CD4-positive, CD25-positive, alpha-beta regulatory T cell (primary cell): ENCODE measurements around the gene MVB12B. TPM values are rescaled to one million over a fixed set of nuclear protein-coding genes. Genes with fewer than 3 reads are reported as not detected.

Source experiments
- ATAC-seq, 2 donors: fragments of 150-1000 bp; cut with Tn5 transposase; one replicate each; pipeline ENCODE4 v1.10.0; 2021; ENCODE audit warnings: low read depth in 2 of 2, moderate number of reproducible peaks in 2 of 2, moderate library complexity in 1 of 2
- DNase-seq, 3 donors: peaks; one replicate each; pipeline versions ENCODE4 v3.0.0 to v3.0.0-alpha.2; 2012 to 2022; ENCODE audit warnings: mixed read lengths in 1 of 3
- H3K27ac ChIP-seq: one replicate; pipeline ENCODE4 v1.7.0; 2013; ENCODE audit warnings: mild to moderate bottlenecking, low read length; ENCODE audit not compliant: insufficient read depth, poor library complexity, severe bottlenecking
- H3K27me3 ChIP-seq: one replicate; pipeline ENCODE4 v1.7.0; 2013; ENCODE audit warnings: low read length; ENCODE audit not compliant: control insufficient read depth, insufficient read depth
- H3K36me3 ChIP-seq: one replicate; pipeline ENCODE4 v1.7.0; 2013; ENCODE audit warnings: mild to moderate bottlenecking, low read length, moderate library complexity; ENCODE audit not compliant: control insufficient read depth, insufficient read depth
- H3K4me1 ChIP-seq: 2 replicates; pipeline ENCODE4 v1.7.0; 2013; ENCODE audit warnings: mild to moderate bottlenecking, low read length; ENCODE audit not compliant: insufficient read depth, control insufficient read depth, poor library complexity, severe bottlenecking
- H3K4me3 ChIP-seq: one replicate; pipeline ENCODE4 v1.7.0; 2013; ENCODE audit warnings: low read depth, mild to moderate bottlenecking, low read length, moderate library complexity
- H3K9me3 ChIP-seq, 2 experiments: 1 replicate in 1 of 2; 2 replicates in 1 of 2; pipeline ENCODE4 v1.7.0; 2013; ENCODE audit warnings: low read length in 2 of 2, mild to moderate bottlenecking in 1 of 2, moderate library complexity in 1 of 2; ENCODE audit not compliant: control insufficient read depth in 2 of 2
- H3K27ac Mint-ChIP-seq, 3 donors: one replicate each; pipeline ENCODE4 v1.8.0; 2020 to 2022; ENCODE audit warnings: mild to moderate bottlenecking in 3 of 3, mixed read lengths in 3 of 3, moderate library complexity in 2 of 3
- H3K27me3 Mint-ChIP-seq: one replicate; pipeline ENCODE4 v1.8.0; 2022; ENCODE audit warnings: mild to moderate bottlenecking, mixed read lengths
- H3K36me3 Mint-ChIP-seq: one replicate; pipeline ENCODE4 v1.8.0; 2020; ENCODE audit warnings: mixed read lengths
- H3K4me1 Mint-ChIP-seq, 4 donors: one replicate each; pipeline ENCODE4 v1.8.0; 2020 to 2022; ENCODE audit warnings: mixed read lengths in 4 of 4, mild to moderate bottlenecking in 1 of 4
- H3K4me3 Mint-ChIP-seq, 4 donors: one replicate each; pipeline ENCODE4 v1.8.0; 2020 to 2022; ENCODE audit warnings: mild to moderate bottlenecking in 4 of 4, mixed read lengths in 4 of 4, moderate library complexity in 3 of 4
- H3K9me3 Mint-ChIP-seq, 7 donors: one replicate each; pipeline ENCODE4 v1.8.0; 2020 to 2022; ENCODE audit warnings: mixed read lengths in 7 of 7, mild to moderate bottlenecking in 3 of 7, moderate library complexity in 2 of 7
- polyA plus RNA-seq, 4 donors: library from polyadenylated mRNA; unstranded; fragments of 300-500 nt; fragmentation: Illumina TruSeq; gene quantifications; one replicate each; pipeline ENCODE4 v1.2.3, GENCODE V29; 2021
- total RNA-seq: library from RNA; stranded (reverse); gene quantifications from one replicate; pipeline ENCODE4 v1.2.3, GENCODE V29; 2022

The MVB12B gene
- total and polyA plus RNA-seq, 5 donors from 2014 or later = 0.60 to 5.1 (median 1.4) TPM

GRCh38 chr9:126505697-126506346, 179.2 kb downstream of the MVB12B start:
- H3K27ac Mint-ChIP-seq = no peak overlapping the region
- H3K27me3 Mint-ChIP-seq = peaks cover 21% of the 10 kb centered on the region
- H3K36me3 Mint-ChIP-seq = no peaks in the 10 kb centered on the region
- no peaks in the 10 kb centered on the region for H3K9me3 Mint-ChIP-seq
- no peak overlapping the region for H3K4me3 Mint-ChIP-seq
- Histone ChIP-seq H3K27me3 (no peaks in the 10 kb centered on the region), H3K36me3 (no peaks in the 10 kb centered on the region), H3K27ac (no peak overlapping the region), H3K9me3 (no peaks in the 10 kb centered on the region), H3K4me1 (peaks cover 3% of the 10 kb centered on the region), H3K4me3 (no peak overlapping the region)
- no peak for DNase-seq
- ATAC-seq = no peak
- H3K4me1 Mint-ChIP-seq = peaks cover 0 to 3% (median 1%) of the 10 kb centered on the region in 4 donors

GRCh38 chr9:126506361-126507317, 180.0 kb downstream of the MVB12B start:
- peaks cover 4% of the 10 kb centered on the region for H3K27me3 ChIP-seq
- H3K9me3 ChIP-seq = no peaks in the 10 kb centered on the region
- H3K4me1 Mint-ChIP-seq = peaks cover 0 to 2% (median 0%) of the 10 kb centered on the region in 4 donors
- H3K36me3 ChIP-seq = no peaks in the 10 kb centered on the region
- H3K4me3 ChIP-seq = no peak overlapping the region
- no peak for DNase-seq
- no peak overlapping the region for H3K27ac ChIP-seq
- ATAC-seq = no peak
- H3K4me3 Mint-ChIP-seq = no peak overlapping the region
- no peak overlapping the region for H3K27ac Mint-ChIP-seq
- no peaks in the 10 kb centered on the region for H3K9me3 Mint-ChIP-seq
- H3K27me3 Mint-ChIP-seq = peaks cover 20% of the 10 kb centered on the region
- no peaks in the 10 kb centered on the region for H3K36me3 Mint-ChIP-seq
- H3K4me1 ChIP-seq = no peaks in the 10 kb centered on the region

GRCh38 chr9:126507318-126508109, 180.9 kb downstream of the MVB12B start:
- Histone ChIP-seq H3K4me1 (no peaks in the 10 kb centered on the region), H3K27ac (no peak overlapping the region), H3K36me3 (no peaks in the 10 kb centered on the region), H3K27me3 (peaks cover 6% of the 10 kb centered on the region), H3K9me3 (no peaks in the 10 kb centered on the region), H3K4me3 (no peak overlapping the region)
- Mint-ChIP-seq H3K4me1 (peaks cover 0 to 4% (median 2%) of the 10 kb centered on the region in 4 donors), H3K9me3 (no peaks in the 10 kb centered on the region), H3K4me3 (no peak overlapping the region), H3K36me3 (no peaks in the 10 kb centered on the region), H3K27ac (no peak overlapping the region), H3K27me3 (peaks cover 29% of the 10 kb centered on the region)
- ATAC-seq = no peak
- no peak for DNase-seq

- Histone ChIP-seq H3K27ac (no peak overlapping the region), H3K9me3 (no peaks in the 10 kb centered on the region), H3K4me3 (no peak overlapping the region), H3K27me3 (peaks cover 6% of the 10 kb centered on the region), H3K4me1 (no peaks in the 10 kb centered on the region), H3K36me3 (no peaks in the 10 kb centered on the region)
- H3K9me3 Mint-ChIP-seq = peaks cover 0 to 2% (median 0%) of the 10 kb centered on the region in 7 donors
- H3K4me1 Mint-ChIP-seq = peaks cover 0 to 4% (median 3%) of the 10 kb centered on the region in 4 donors
- H3K27ac Mint-ChIP-seq = peak overlapping the region in 1 of 3 donors; percentile 55
- no peaks in the 10 kb centered on the region for H3K36me3 Mint-ChIP-seq
- ATAC-seq (no peak), DNase-seq (no peak)
- no peak overlapping the region for H3K4me3 Mint-ChIP-seq
- peaks cover 36% of the 10 kb centered on the region for H3K27me3 Mint-ChIP-seq
Observed at GRCh38 chr9:126508171-126508591, 181.6 kb downstream of the MVB12B start.

GRCh38 chr9:126508928-126509327, 182.3 kb downstream of the MVB12B start:
- DNase-seq (no peak), ATAC-seq (no peak)
- no peaks in the 10 kb centered on the region for H3K36me3 ChIP-seq
- H3K9me3 ChIP-seq = no peaks in the 10 kb centered on the region
- H3K27me3 ChIP-seq = peaks cover 6% of the 10 kb centered on the region
- no peak overlapping the region for H3K4me3 ChIP-seq
- H3K27ac ChIP-seq = no peak overlapping the region
- no peak overlapping the region for H3K4me3 Mint-ChIP-seq
- no peaks in the 10 kb centered on the region for H3K36me3 Mint-ChIP-seq
- peaks cover 0 to 2% (median 0%) of the 10 kb centered on the region in 7 donors for H3K9me3 Mint-ChIP-seq
- peaks cover 0 to 7% (median 4%) of the 10 kb centered on the region in 4 donors for H3K4me1 Mint-ChIP-seq
- no peak overlapping the region for H3K27ac Mint-ChIP-seq
- peaks cover 2% of the 10 kb centered on the region for H3K4me1 ChIP-seq
- H3K27me3 Mint-ChIP-seq = peaks cover 43% of the 10 kb centered on the region

GRCh38 chr9:126509718-126510117, 183.1 kb downstream of the MVB12B start:
- Histone ChIP-seq H3K4me1 (peaks cover 9% of the 10 kb centered on the region), H3K27ac (no peak overlapping the region), H3K27me3 (peaks cover 6% of the 10 kb centered on the region), H3K9me3 (no peaks in the 10 kb centered on the region), H3K36me3 (no peaks in the 10 kb centered on the region), H3K4me3 (no peak overlapping the region)
- H3K9me3 Mint-ChIP-seq = peaks cover 0 to 2% (median 0%) of the 10 kb centered on the region in 7 donors
- no peak overlapping the region for H3K27ac Mint-ChIP-seq
- no peaks in the 10 kb centered on the region for H3K36me3 Mint-ChIP-seq
- H3K4me3 Mint-ChIP-seq = no peak overlapping the region
- peaks cover 45% of the 10 kb centered on the region for H3K27me3 Mint-ChIP-seq
- ATAC-seq (no peak), DNase-seq (no peak)
- H3K4me1 Mint-ChIP-seq = peaks cover 0 to 8% (median 4%) of the 10 kb centered on the region in 4 donors

GRCh38 chr9:126510564-126510963, 183.9 kb downstream of the MVB12B start:
- peaks cover 54% of the 10 kb centered on the region for H3K27me3 Mint-ChIP-seq
- H3K27ac Mint-ChIP-seq = no peak overlapping the region
- H3K27ac ChIP-seq = no peak overlapping the region
- H3K4me3 ChIP-seq = no peak overlapping the region
- no peaks in the 10 kb centered on the region for H3K36me3 ChIP-seq
- DNase-seq (no peak), ATAC-seq (no peak)
- H3K9me3 ChIP-seq = no peaks in the 10 kb centered on the region
- peaks cover 0 to 2% (median 0%) of the 10 kb centered on the region in 7 donors for H3K9me3 Mint-ChIP-seq
- no peak overlapping the region for H3K4me3 Mint-ChIP-seq
- peaks cover 6% of the 10 kb centered on the region for H3K27me3 ChIP-seq
- peaks cover 9% of the 10 kb centered on the region for H3K4me1 ChIP-seq
- peaks cover 0 to 11% (median 4%) of the 10 kb centered on the region in 4 donors for H3K4me1 Mint-ChIP-seq
- no peaks in the 10 kb centered on the region for H3K36me3 Mint-ChIP-seq
